CD4-positive, CD25-positive, alpha-beta regulatory T cell (primary cell): ENCODE results near the gene MMP24. TPM values are rescaled to one million over a fixed set of nuclear protein-coding genes. Genes with fewer than 3 reads are reported as not detected.

Experiments
- ATAC-seq, 2 donors: fragments of 150-1000 bp; cut with Tn5 transposase; one replicate each; pipeline ENCODE4 v1.10.0; 2021; ENCODE audit warnings: low read depth in 2 of 2, moderate number of reproducible peaks in 2 of 2, moderate library complexity in 1 of 2
- DNase-seq, 3 donors: peaks; one replicate each; pipeline versions ENCODE4 v3.0.0 to v3.0.0-alpha.2; 2012 to 2022; ENCODE audit warnings: mixed read lengths in 1 of 3
- H3K27ac ChIP-seq: one replicate; pipeline ENCODE4 v1.7.0; 2013; ENCODE audit warnings: mild to moderate bottlenecking, low read length; ENCODE audit not compliant: insufficient read depth, poor library complexity, severe bottlenecking
- H3K27me3 ChIP-seq: one replicate; pipeline ENCODE4 v1.7.0; 2013; ENCODE audit warnings: low read length; ENCODE audit not compliant: control insufficient read depth, insufficient read depth
- H3K36me3 ChIP-seq: one replicate; pipeline ENCODE4 v1.7.0; 2013; ENCODE audit warnings: mild to moderate bottlenecking, low read length, moderate library complexity; ENCODE audit not compliant: control insufficient read depth, insufficient read depth
- H3K4me1 ChIP-seq: 2 replicates; pipeline ENCODE4 v1.7.0; 2013; ENCODE audit warnings: mild to moderate bottlenecking, low read length; ENCODE audit not compliant: insufficient read depth, control insufficient read depth, poor library complexity, severe bottlenecking
- H3K4me3 ChIP-seq: one replicate; pipeline ENCODE4 v1.7.0; 2013; ENCODE audit warnings: low read depth, mild to moderate bottlenecking, low read length, moderate library complexity
- H3K9me3 ChIP-seq, 2 experiments: 1 replicate in 1 of 2; 2 replicates in 1 of 2; pipeline ENCODE4 v1.7.0; 2013; ENCODE audit warnings: low read length in 2 of 2, mild to moderate bottlenecking in 1 of 2, moderate library complexity in 1 of 2; ENCODE audit not compliant: control insufficient read depth in 2 of 2
- H3K27ac Mint-ChIP-seq, 3 donors: one replicate each; pipeline ENCODE4 v1.8.0; 2020 to 2022; ENCODE audit warnings: mild to moderate bottlenecking in 3 of 3, mixed read lengths in 3 of 3, moderate library complexity in 2 of 3
- H3K27me3 Mint-ChIP-seq: one replicate; pipeline ENCODE4 v1.8.0; 2022; ENCODE audit warnings: mild to moderate bottlenecking, mixed read lengths
- H3K36me3 Mint-ChIP-seq: one replicate; pipeline ENCODE4 v1.8.0; 2020; ENCODE audit warnings: mixed read lengths
- H3K4me1 Mint-ChIP-seq, 4 donors: one replicate each; pipeline ENCODE4 v1.8.0; 2020 to 2022; ENCODE audit warnings: mixed read lengths in 4 of 4, mild to moderate bottlenecking in 1 of 4
- H3K4me3 Mint-ChIP-seq, 4 donors: one replicate each; pipeline ENCODE4 v1.8.0; 2020 to 2022; ENCODE audit warnings: mild to moderate bottlenecking in 4 of 4, mixed read lengths in 4 of 4, moderate library complexity in 3 of 4
- H3K9me3 Mint-ChIP-seq, 7 donors: one replicate each; pipeline ENCODE4 v1.8.0; 2020 to 2022; ENCODE audit warnings: mixed read lengths in 7 of 7, mild to moderate bottlenecking in 3 of 7, moderate library complexity in 2 of 7
- polyA plus RNA-seq, 4 donors: library from polyadenylated mRNA; unstranded; fragments of 300-500 nt; fragmentation: Illumina TruSeq; gene quantifications; one replicate each; pipeline ENCODE4 v1.2.3, GENCODE V29; 2021
- total RNA-seq: library from RNA; stranded (reverse); gene quantifications from one replicate; pipeline ENCODE4 v1.2.3, GENCODE V29; 2022

The MMP24 gene
- total and polyA plus RNA-seq, 5 donors from 2014 or later: 0.05 to 0.16 (median 0.09) TPM; not detected in 1

GRCh38 chr20:35240083-35240810 is 13.8 kb downstream of the MMP24 start:
- Mint-ChIP-seq H3K27ac (peak overlapping the region in 1 of 3 donors; percentile 43), H3K36me3 (peaks cover 32% of the 10 kb centered on the region), H3K4me1 (peaks cover 0 to 4% (median 0%) of the 10 kb centered on the region in 4 donors), H3K27me3 (no peaks in the 10 kb centered on the region), H3K4me3 (no peak overlapping the region), H3K9me3 (no peaks in the 10 kb centered on the region)
- Histone ChIP-seq H3K9me3 (no peaks in the 10 kb centered on the region), H3K4me3 (no peak overlapping the region), H3K4me1 (no peaks in the 10 kb centered on the region), H3K27ac (no peak overlapping the region), H3K36me3 (peaks cover 5% of the 10 kb centered on the region), H3K27me3 (no peaks in the 10 kb centered on the region)
- no peak for DNase-seq
- no peak for ATAC-seq

GRCh38 chr20:35240811-35241293 is 14.4 kb downstream of the MMP24 start:
- no peak for ATAC-seq
- Mint-ChIP-seq H3K4me3 (no peak overlapping the region), H3K4me1 (peaks cover 0 to 4% (median 0%) of the 10 kb centered on the region in 4 donors), H3K9me3 (no peaks in the 10 kb centered on the region), H3K27me3 (no peaks in the 10 kb centered on the region), H3K27ac (peak overlapping the region in 1 of 3 donors; percentile 43), H3K36me3 (peaks cover 29% of the 10 kb centered on the region)
- no peaks in the 10 kb centered on the region for H3K27me3 ChIP-seq
- no peak overlapping the region for H3K27ac ChIP-seq
- H3K9me3 ChIP-seq: no peaks in the 10 kb centered on the region
- H3K4me1 ChIP-seq: no peaks in the 10 kb centered on the region
- no peak overlapping the region for H3K4me3 ChIP-seq
- H3K36me3 ChIP-seq: peaks cover 2% of the 10 kb centered on the region
- DNase-seq: no peak

- H3K9me3 ChIP-seq: no peaks in the 10 kb centered on the region
- peaks cover 0 to 3% (median 0%) of the 10 kb centered on the region in 4 donors for H3K4me1 Mint-ChIP-seq
Measured at GRCh38 chr20:35243317-35243716, 16.8 kb downstream of the MMP24 start.

GRCh38 chr20:35243986-35244385 is 17.5 kb downstream of the MMP24 start:
- no peak for DNase-seq
- H3K4me1 ChIP-seq: no peaks in the 10 kb centered on the region

More at GRCh38 chr20:35243317-35243716, 16.8 kb downstream of the MMP24 start:
- no peaks in the 10 kb centered on the region for H3K9me3 Mint-ChIP-seq
- H3K27ac Mint-ChIP-seq: no peak overlapping the region
- no peaks in the 10 kb centered on the region for H3K4me1 ChIP-seq
- ATAC-seq (no peak), DNase-seq (no peak)
- H3K4me3 ChIP-seq: no peak overlapping the region
- H3K4me3 Mint-ChIP-seq: no peak overlapping the region
- no peaks in the 10 kb centered on the region for H3K36me3 ChIP-seq
- H3K36me3 Mint-ChIP-seq: peaks cover 16% of the 10 kb centered on the region
- no peaks in the 10 kb centered on the region for H3K27me3 Mint-ChIP-seq
- no peaks in the 10 kb centered on the region for H3K27me3 ChIP-seq
- H3K27ac ChIP-seq: no peak overlapping the region

GRCh38 chr20:35246723-35247122 is 20.2 kb downstream of the MMP24 start:
- no peaks in the 10 kb centered on the region for H3K9me3 ChIP-seq
- Mint-ChIP-seq H3K27ac (no peak overlapping the region), H3K9me3 (no peaks in the 10 kb centered on the region), H3K27me3 (no peaks in the 10 kb centered on the region), H3K4me3 (no peak overlapping the region), H3K4me1 (peaks cover 0 to 3% (median 2%) of the 10 kb centered on the region in 4 donors), H3K36me3 (peaks cover 11% of the 10 kb centered on the region)
- H3K27ac ChIP-seq: no peak overlapping the region
- H3K4me1 ChIP-seq: no peaks in the 10 kb centered on the region
- H3K4me3 ChIP-seq: no peak overlapping the region
- H3K27me3 ChIP-seq: no peaks in the 10 kb centered on the region
- ATAC-seq (no peak), DNase-seq (no peak)
- H3K36me3 ChIP-seq: no peaks in the 10 kb centered on the region

More at GRCh38 chr20:35243986-35244385, 17.5 kb downstream of the MMP24 start:
- no peak for ATAC-seq
- H3K4me3 ChIP-seq: no peak overlapping the region
- H3K27ac ChIP-seq: no peak overlapping the region
- Mint-ChIP-seq H3K27me3 (no peaks in the 10 kb centered on the region), H3K4me1 (peaks cover 0 to 2% (median 0%) of the 10 kb centered on the region in 4 donors), H3K27ac (no peak overlapping the region), H3K4me3 (no peak overlapping the region), H3K36me3 (peaks cover 11% of the 10 kb centered on the region), H3K9me3 (no peaks in the 10 kb centered on the region)
- H3K27me3 ChIP-seq: no peaks in the 10 kb centered on the region
- no peaks in the 10 kb centered on the region for H3K36me3 ChIP-seq
- H3K9me3 ChIP-seq: no peaks in the 10 kb centered on the region

DNA sequence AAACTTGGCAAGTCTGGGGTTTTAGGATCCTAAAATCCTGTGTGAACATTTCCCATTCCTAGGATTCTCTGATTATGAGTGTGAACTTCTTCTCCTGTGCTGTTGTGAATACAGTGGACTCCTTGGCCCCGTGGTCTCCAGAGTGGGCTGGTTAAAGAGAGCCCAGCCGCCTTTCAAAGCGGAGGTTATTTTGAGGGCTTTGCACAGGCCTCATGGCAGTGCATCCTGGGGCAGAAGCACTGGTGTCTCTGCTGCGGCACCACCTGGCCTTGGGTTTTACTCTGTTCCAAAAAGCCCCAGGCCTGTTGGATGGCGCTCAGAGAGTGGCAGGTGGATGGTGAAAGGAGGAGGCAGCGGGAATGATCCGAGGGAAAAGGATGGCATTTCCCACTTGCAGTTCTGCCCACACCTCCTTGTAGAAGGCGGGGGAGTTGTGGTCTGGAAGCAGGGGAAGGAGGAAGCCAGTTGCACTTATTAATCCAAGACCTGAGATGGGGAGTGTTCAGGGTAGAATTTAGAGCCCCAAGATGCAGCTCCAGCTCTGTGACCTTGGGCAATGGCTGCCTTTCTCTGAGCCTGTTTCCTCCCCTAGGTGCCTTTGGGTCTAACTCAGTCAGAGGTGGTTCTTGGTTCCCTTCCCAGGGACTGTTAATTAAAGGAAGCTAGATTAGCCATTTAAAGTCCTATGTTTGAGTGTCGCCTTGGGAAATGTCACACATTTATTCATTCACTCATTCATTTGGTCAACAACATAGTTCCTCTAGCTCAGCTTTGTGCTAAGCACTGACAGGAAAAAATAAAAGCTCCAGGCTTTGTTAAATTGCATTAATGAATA is 22.4 kb downstream of the MMP24 start:
- no peak overlapping the region for H3K4me3 ChIP-seq
- Mint-ChIP-seq H3K9me3 (no peaks in the 10 kb centered on the region), H3K27ac (no peak overlapping the region), H3K4me3 (no peak overlapping the region), H3K36me3 (peaks cover 18% of the 10 kb centered on the region), H3K27me3 (no peaks in the 10 kb centered on the region), H3K4me1 (peaks cover 5 to 12% (median 10%) of the 10 kb centered on the region in 4 donors)
- no peaks in the 10 kb centered on the region for H3K9me3 ChIP-seq
- H3K27me3 ChIP-seq: no peaks in the 10 kb centered on the region
- ATAC-seq: no peak
- no peak for DNase-seq
- H3K36me3 ChIP-seq: no peaks in the 10 kb centered on the region
- peaks cover 5% of the 10 kb centered on the region for H3K4me1 ChIP-seq
- H3K27ac ChIP-seq: no peak overlapping the region

DNA sequence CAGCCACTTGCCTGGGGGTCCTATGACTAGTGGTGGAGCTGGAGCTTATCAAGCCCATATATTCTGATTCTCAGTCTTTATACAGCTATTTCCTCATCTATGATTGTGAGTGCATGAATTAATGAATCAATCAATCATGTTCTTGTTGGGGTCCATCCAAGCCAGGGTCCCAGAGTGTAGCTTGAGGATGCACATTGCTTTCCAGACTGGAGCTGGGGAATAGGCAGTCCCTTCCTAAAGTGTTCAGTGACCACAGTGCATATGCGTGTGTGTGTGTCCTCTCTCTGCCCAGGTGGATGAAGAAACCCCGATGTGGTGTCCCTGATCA is 25.1 kb downstream of the MMP24 start:
- Histone ChIP-seq H3K9me3 (no peaks in the 10 kb centered on the region), H3K4me3 (no peak overlapping the region), H3K36me3 (no peaks in the 10 kb centered on the region), H3K27me3 (no peaks in the 10 kb centered on the region), H3K27ac (no peak overlapping the region), H3K4me1 (peaks cover 5% of the 10 kb centered on the region)
- Mint-ChIP-seq H3K36me3 (peaks cover 25% of the 10 kb centered on the region), H3K4me1 (peaks cover 5 to 15% (median 10%) of the 10 kb centered on the region in 4 donors), H3K27me3 (no peaks in the 10 kb centered on the region), H3K27ac (peak overlapping the region in 1 of 3 donors; percentile 31), H3K9me3 (no peaks in the 10 kb centered on the region), H3K4me3 (no peak overlapping the region)
- ATAC-seq: no peak
- no peak for DNase-seq
